Stimulated activated CD4-positive, alpha-beta T cell treated with anti-CD3 and anti-CD28 coated beads, Interleukin-4, amount 100 ng/mL, for 48 hours (primary cell): ENCODE results near the gene FAM171A1.
"Not testable (repeated sequence)": the region's sequence is repeated elsewhere in the genome, so short reads cannot be mapped to it uniquely, and the experiment has no call there.

Experiments used
- DNase-seq, 2 donors: peaks; one replicate each; pipeline ENCODE4 v3.0.0-alpha.2; 2020; ENCODE audit warnings: low read depth in 2 of 2

Gene FAM171A1

DNA sequence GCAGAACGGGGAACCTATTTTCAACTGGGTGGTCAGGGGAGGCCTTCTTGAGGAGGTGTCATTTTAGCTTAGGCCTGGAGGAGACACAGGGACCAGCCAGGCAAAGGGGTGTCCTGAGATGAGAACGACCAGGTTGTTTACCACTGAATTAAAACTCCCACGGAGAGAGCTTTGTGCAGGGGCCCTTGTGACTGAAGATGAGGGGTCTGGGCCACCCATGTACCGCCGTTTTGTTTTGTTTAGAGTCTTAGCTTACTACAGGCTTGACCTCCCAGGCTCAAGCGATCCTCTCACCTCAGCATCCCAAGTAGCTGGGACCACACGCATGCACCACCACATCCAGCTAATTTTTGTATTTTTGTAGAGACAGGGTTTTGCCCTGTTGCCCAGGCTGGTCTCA lies 80.4 kb downstream of the FAM171A1 start:
- DNase-seq: no peak

DNA sequence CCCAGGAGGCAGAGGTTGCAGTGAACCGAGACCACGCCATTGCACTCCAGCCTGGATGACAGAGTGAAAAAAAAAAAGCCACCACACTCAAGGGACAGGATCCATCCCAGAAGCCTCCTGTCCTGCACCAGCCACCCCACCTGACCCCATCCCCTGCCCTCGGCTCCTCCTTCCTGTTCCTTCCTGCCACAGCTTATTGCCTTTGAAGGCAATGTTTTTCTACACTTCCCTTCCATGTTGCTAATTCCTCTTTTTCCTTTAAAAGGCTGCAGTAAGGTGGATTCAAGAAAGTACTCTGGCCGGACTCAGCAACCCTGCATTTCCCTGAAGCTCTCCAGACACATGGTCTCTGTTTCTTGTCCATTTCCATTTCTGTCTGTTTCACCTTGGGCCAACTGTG lies 80.9 kb downstream of the FAM171A1 start:
- no peak for DNase-seq

DNA sequence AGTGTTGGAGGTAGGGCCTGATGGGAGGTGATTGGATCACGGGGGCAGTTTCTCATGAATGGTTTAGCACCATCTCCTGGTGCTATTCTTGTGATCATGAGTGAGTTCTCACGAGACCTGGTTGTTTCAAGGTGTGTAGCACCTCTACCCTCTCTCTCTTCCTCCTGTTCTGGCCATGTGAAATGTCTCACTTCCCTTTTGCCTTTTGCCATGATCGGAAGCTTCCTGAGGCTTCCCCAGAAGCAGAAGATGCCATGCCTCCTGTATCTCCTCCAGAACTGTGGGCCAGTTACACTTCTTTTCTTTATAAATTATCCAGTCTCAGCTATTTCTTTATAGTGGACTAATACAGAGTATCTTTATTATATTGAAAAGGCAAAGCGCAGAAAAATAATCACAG lies 90.1 kb downstream of the FAM171A1 start:
- DNase-seq: no peak

DNA sequence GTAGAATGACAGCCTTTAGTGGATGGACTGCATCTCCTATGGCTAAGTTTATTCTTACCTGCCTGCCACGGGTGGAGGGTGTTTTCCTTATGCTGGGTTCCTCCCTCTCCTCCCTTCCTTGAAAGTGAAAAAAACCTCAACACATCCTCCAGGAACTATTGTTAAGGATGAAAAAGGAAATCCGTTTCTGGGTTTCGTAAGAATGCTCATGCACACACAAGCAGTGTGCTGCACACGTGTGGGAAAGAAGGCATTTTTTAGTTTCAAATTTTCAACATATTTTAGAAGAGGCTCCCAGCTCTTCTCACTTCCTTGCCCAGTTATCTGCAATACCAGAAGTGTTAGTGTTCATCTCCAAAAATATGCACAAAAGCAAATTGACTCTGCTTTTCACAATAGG lies 90.6 kb downstream of the FAM171A1 start:
- DNase-seq: no peak

DNA sequence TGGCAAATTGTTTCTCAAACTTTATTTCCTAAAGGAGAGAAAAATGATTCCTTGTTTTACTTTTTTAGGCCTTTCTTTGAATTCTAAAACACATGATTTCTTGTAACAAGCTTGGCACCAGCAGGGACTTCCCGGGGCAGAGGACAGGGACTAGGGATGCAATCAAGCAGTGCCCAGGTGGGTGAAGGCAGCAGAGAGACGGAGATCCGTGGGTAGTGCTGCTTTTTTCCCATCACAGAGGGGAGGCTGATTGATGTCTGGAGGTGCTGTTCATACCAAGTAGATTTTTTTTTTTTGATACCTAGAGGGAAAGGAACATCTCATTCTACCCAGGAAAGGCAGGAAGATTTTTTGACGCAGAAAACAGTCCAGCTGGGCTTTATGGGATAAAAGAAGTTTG lies 91.9 kb downstream of the FAM171A1 start:
- DNase-seq: no peak

DNA sequence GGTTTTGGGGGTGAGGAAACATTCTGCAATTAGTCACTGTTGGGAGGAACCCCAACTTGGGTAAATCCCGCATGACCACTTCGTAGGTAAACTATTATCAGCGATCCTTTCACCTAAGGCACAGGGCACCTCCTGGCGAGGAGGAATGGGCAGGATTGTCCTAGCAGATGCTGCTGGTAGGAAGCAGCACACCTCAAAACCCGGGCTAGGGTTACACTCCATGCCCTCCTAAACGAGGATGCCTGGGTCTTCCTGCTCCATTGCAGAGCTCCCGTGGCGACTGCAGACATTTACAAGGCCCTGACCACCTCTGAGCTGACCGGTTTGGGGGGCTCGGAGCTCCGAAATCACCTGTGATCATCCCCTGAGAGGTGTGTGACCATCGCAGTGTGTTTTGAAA lies 92.3 kb downstream of the FAM171A1 start:
- DNase-seq: no peak

DNA sequence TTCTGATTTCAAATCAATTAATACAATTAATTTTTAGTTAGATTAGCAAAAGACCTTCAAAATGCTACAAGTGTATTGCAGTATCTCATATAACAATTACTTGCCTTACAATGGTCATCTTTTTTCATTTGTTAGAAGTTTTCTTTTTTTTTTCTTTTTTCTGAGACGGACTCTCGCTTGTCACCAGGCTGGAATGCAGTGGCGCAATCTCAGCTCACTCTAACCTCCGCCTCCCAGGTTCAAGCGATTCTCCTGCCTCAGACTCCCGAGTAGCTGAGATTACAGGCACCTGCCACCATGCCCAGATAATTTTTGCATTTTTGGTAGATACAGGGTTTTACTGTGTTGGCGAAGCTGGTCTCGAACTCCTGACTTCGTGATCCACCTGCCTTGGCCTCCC lies 95.0 kb downstream of the FAM171A1 start:
- DNase-seq: not testable (repeated sequence)

DNA sequence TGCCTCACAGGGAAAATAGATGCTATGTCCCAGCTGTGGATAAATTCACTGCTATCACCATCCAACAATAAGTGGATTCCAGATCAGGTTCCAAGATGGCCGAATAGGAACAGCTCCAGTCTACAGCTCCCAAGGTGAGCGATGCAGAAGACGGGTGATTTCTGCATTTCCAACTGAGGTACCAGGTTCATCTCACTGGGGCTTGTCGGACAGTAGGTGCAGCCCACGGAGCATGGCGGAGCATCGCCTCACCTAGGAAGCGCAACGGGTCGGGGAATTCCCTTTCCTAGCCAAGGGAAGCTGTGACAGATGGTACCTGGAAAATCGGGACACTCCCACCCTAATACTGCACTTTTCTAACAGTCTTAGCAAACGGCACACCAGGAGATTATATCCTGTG lies 101.3 kb downstream of the FAM171A1 start:
- not testable (repeated sequence) for DNase-seq

DNA sequence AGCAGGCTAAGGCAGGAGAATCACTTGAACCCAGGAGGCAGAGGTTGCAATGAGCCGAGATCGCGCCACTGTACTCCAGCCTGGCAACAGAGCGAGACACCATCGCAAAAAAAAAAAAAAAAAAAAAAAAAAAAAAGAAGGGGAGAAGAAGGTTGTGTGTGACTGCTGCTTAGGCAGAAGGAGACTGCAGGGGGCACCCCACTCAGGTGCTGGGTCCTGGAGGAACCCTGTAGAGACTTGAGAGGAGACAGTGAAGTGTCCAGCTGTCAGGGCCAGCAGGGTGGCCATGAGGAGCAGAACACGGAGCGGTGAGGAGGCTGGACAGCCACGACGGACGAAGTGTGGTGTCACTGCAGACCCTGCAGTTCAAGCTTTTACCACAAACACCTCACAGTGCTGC lies 103.6 kb downstream of the FAM171A1 start:
- no peak for DNase-seq

DNA sequence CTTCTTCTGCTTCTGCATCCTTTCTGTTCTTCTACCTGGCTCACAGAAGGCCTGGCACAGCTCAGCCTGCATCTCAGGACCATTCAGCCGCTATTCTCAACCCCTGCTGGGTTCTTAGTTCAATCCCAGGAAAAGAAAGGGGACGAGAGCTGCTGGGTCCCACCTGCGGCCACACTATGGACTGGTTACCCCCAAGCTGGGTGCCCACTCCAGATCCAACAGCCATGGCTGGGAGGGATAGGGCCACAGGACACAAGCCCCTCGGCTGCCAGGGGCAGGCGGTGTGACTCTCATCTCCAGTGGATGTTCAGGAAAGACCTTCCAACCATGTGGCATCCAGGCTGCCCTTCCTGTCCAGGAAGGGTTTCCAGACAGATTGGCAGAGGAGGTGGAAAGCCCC lies 105.0 kb downstream of the FAM171A1 start:
- no peak for DNase-seq

DNA sequence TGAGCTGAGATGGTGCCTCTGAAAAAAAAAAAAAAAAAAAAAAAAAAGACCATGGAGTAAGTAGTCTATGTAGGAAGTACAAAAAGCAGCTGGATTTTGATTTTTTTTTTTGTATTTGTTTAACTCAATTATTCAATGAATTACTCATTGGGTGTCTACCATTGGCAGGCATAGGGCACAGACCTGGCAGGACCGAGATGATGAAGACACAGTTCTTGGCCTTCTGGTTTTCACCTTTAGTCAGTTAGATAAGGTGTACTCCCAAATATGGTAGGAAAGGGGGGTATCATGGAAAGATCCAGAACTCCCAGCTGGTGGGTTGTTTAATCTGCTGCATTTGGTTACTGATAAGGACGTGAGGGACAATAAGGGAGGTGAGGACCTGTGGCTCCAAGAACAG lies 105.5 kb downstream of the FAM171A1 start:
- no peak for DNase-seq

DNA sequence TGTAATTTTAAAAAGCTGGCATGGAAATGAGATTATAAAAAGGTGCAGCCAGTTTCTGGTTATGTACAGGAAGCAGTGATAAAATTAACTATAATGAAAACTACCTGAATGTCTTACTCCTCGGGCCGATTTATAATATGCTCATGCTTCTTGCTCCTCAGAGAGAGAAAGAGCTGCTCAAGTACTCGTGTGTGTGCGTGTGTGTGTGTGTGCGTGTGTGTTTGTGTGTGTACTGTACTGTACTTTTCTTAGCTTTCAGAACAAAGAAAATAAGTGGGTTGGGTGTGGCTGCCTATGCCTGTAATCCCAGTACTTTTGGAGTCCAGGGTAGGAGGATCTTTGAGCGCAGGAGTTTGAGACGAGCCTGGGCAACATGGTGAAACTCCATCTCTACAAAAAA lies 106.0 kb downstream of the FAM171A1 start:
- no peak for DNase-seq

DNA sequence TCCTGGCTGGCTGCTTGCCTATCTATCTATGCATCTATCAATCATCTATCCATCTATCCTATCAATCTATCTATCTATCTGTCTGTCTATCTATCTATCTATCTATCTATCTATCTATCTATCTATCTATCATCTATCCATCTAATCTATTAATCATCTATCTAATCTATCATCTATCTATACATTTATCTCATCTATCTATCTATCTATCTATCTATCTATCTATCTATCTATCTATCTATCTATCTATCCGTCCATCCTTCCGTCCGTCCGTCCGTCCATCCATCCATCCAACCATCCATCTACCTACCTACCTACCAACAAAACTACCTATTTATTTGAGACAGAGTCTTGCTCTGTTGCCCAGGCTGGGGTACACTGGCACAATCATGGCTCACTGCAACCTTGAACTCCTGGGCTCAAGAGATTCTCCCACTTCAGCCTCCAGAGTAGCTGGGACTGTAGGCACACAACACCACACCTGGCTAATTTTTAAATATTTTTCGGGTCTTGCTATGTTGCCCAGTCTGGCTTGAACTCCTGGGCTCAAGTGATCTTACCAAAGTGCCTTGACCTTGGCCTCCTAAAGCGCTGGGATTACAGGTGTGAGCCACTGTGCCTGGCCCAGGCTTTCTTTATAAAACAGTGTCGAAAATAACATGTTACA lies 107.3 kb downstream of the FAM171A1 start:
- no peak for DNase-seq

DNA sequence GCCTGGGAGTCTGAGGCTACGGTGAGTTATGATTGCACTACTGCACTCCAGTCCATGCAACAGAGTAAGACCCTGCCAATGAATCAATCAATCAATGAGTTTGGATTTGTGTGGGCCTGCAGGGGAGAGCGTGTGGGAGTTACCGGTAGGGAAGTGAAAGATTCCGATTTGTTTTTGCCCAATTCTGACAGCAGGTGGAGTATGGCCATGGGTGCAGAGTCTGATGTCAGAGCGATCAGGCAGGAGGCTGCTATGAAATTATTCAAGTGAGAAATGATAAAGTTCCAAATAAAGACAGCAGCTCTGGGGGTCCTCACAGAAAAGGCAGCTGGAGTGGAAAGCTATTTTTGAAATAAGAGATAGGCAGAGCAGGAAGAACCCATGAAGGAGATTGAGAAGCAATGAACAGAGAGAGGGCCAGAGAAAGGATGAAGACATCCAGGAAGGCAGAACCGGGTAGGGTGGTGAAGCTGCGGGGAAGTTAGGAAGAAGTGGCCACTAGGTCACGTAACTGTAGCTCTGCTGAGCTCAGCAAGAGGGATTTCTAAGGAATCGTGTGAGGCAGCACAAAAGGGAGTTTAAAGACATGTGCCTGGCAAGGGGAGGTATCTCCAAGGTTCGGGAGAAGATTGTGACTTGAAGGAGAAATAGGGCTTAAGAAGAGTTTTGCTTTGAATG lies 108.9 kb downstream of the FAM171A1 start:
- no peak for DNase-seq

DNA sequence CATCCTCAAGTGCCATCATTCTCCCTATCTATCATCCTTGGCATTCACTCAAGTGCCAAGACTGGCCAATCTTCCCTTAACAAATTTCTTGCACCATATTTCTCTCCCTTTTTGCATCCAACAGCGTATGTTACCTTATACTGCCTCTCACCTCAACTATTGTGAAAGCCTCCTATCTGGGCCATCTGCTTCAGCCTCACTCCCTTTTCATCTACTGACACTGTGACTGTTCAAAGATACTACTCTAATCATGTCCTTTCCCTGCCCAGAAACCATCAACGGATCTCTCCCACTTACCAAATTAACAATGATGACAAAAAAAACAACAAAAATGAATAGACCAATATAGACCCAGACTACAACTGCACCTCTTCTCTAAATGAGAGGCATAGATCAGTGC lies 112.0 kb downstream of the FAM171A1 start:
- no peak for DNase-seq

DNA sequence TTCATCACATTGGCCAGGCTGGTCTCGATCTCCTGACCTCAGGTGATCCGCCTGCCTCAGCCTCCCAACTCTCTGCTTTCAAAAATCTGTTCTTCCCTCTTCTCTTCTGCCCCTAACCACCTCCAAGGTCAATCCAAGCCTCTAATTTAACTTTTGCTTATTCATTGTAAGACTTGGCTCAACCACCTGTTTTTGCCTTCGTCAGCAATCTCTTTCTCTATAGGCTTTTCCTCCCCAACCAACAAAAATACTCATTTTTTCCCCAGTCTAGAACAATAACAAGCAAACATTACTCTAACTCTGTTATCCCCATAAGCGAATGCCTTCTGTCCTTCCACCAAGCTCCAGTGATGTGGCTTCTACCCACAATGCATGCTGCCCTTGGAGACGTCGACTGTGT lies 112.8 kb downstream of the FAM171A1 start:
- no peak for DNase-seq

DNA sequence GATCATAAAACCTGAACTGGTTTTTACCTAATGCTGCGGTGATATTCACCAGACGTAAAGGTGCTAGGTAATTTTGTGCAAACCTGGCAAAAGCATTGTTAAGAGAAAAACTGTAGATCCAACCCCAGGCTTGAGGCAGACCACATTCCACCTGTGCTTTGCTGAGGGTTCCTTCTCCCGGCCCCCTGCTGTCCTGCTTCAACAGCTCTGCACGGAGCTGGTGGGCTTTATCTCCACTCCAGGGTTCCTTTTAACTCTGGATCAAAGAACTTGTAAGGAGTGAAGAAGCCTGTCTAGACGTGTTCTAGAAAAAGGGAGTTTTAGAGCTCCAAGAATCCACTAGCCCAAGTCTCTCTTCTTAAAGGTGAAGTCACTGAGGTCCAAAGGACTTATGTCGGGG lies 115.1 kb downstream of the FAM171A1 start:
- no peak for DNase-seq

DNA sequence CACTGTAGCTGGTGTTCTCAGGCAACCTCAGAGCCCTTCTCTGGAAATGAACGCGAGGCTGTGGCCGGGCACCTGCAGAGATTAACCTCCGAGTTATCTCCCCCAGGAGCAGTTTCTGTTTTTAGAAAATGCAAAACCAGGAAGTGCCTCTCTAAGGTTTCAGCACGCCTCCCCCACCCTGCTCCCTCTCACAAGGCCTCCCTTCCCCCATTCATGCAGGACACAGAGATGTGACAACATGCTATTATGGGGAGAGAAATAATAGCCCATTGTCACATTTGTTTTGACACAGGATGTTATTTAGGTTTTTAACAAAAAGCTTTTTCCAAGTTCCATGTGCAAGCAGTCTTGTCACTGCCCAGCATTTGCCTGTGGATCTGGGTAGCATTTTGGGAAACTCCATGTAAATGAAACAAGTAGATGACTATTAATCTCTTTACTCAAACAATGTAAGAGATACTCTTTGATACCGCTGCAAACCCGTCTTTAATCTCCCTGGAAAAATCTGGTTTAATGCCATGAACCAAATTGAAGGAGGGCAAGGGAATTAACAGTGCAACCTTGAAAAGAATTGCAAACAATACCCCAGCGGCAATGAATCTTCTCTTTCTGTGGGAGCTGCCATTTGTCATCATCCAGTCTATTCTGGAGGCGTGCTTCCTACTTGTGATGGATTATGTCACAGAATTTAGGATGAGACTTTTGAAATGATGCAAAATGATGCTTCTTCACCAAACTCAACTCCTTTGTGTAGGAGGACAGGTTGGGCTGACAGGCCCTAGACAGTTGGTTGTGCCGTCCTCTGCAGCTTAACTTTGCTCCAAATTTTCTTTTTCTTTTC lies 116.1 kb downstream of the FAM171A1 start:
- DNase-seq: peak in 1 of 2 donors; percentile 22

DNA sequence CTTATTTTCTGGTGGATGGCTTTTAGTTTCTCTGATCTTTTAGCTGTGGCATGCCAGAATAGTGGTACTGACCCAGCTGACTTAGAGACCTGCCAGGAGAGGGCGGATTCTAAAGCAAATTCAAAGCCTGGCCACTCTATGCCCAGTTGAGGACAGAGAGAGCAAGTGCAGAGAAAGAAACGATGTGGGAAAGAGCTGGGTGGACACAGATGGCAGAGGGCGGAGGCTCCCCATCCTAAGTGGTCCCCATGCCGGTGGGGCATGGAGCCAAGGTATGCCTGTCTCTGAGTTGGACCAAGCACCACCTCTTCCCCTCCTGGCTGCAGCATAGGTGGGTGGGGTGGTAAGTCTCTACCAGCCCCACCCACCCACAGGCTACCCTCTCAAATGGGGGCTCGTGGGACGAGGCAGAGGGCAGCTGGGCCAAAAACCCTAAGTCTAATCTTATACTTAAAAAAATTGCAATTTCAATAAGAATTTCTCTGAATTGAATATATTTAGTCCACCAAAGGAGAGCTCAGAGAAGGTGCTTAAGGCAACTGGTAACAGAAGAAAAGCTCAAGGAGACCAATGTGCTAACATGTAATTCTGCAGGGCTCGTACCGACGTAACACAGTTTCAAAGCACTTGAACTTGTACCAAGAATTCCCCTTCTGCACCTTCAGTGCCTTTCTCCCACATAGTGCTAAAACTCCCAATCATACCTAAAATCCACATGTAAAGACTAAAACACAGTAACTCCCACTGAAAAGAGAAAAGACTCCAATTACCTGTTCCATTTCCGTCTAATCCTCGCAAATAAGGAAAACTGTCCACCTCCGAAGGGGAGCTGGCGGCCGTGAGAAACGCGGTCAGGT lies 116.9 kb downstream of the FAM171A1 start:
- DNase-seq: no peak

DNA sequence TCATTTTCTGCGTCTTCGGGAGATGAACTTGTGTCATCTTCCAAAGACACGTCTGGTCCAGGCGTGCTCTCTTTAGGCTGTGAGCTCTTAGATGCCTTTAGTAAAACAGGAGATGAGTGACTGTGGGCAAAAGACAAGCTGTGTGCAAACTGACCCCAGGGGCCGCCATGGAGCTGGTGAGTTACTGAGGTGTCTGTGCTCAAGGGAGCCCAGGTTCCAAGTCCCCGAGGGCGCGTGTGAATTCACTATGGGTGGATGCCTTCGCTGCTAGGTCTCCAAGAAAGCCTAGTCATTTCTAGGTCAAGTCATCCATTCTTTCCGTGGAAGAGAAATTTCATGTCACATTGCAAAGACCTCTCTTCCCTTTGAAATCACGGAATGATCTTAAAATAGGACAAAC lies 118.7 kb downstream of the FAM171A1 start:
- DNase-seq: no peak

DNA sequence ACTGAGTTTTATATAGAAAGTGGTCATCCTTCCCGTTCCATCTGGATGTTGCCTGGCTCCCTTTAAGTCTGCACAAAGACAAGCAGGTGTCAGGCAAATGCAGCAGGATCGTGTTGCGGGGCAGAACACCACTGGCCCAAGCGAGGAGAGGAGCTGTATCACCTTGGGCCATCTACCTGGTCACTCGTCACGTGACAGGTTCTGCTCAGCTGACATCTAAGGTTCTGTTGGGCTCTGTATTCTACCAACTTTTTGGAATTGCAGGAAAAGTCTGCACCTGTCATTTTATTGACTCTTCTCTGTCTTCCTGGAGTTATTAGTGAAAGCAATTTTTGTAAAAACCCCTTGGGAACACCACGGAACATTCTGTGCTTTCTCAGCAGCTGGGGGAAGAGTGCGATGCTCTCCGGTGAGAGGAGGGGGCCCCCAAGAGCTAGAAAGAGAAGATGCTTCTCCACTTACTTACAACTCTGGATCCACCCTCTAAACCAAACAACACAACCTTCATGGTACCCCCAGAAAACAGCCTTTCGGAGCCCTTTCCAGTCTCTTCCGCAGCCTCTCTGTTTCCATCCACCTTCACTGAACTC lies 119.2 kb downstream of the FAM171A1 start:
- DNase-seq: no peak

DNA sequence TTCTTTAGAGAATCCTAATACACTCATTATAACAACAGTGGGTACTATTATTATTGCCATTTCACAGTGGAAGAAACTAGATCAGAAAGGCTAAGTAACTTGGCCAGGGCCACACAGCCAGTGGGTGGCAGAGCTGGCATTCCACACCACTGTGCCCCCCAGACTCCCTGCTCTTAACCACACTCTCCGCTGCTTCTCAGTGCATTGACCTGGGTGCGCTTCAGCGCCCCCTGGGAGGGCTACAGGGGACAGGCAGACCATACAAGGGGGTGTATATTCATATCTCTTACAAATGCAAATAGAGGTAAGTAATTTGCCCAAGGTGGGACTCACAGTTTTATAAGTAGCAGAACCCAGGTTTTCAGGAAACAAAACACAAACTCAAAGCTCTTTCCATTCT lies 125.6 kb downstream of the FAM171A1 start:
- no peak for DNase-seq
